ENCODE data around the gene ZMIZ1.

Gene ZMIZ1

DNA sequence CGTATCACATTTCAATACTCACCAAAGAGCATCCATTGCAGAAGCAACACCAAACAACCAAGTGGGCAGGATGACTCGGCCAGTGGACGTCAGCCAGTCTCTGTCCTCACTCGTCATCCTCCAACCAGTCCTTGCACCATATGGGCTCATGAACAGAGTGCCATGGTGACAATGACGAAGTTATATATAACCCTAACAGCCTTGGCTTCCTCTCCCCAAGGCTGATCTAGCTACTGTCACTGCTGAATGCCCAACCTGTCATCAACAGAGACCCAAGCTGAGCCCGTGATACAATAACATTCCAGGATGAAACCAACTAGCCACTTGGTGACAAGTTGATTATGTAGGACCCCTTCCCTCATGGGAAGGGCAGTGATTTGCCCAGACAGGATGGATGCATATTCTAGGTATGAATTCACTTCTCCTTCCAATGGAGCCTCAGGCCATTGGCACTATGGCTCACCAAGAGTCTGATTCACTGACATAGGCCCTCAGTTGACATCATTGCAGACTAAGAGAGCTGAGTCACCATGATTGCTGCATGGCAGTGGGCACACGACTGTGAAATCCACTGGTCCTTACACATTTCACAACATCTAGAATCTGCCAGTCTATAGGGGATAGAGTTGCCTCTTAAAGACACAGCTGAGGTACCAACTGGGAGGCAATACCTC, 252.2 kb downstream of the ZMIZ1 start (continued):
- TF ChIP-seq CTCF (tag by site-specific recombination; IDR thresholded peaks at IDR 0.05) (no peak), ZNF394 (tag by site-specific recombination; IDR thresholded peaks at IDR 0.05; ENCODE audit: borderline replicate concordance) (no peak), ZNF175 (tag by site-specific recombination; IDR thresholded peaks at IDR 0.05) (no peak), ZNF692 (tag by site-specific recombination; IDR thresholded peaks at IDR 0.05) (peak; percentile 39; the same call in 1 of the 2 replicates), OVOL3 (tag by site-specific recombination; IDR thresholded peaks at IDR 0.05) (no peak), ZNF529 (tag by site-specific recombination; IDR thresholded peaks at IDR 0.05; ENCODE audit: insufficient replicate concordance) (no peak), ZNF660 (tag by site-specific recombination; IDR thresholded peaks at IDR 0.05) (peak; percentile 77; the same call in 1 of the 2 replicates), ZNF335 (tag by site-specific recombination; conservative IDR thresholded peaks at IDR 0.05) (peak; percentile 42; the same call in 1 of the 2 replicates), ZBTB17 (tag by site-specific recombination; IDR thresholded peaks at IDR 0.05) (0 out of 2 replicates have a peak, but pooled peaks have one; percentile 24), YY1 (tag by site-specific recombination; IDR thresholded peaks at IDR 0.05) (no peak), ZNF510 (tag by site-specific recombination; IDR thresholded peaks at IDR 0.05; ENCODE audit: insufficient replicate concordance) (no peak), ZNF843 (tag by site-specific recombination; IDR thresholded peaks at IDR 0.05) (no peak), ZBTB10 (tag by site-specific recombination; IDR thresholded peaks at IDR 0.05) (no peak), ZNF747 (tag by site-specific recombination; IDR thresholded peaks at IDR 0.05) (no peak), ZNF629 (tag by site-specific recombination; IDR thresholded peaks at IDR 0.05) (peak; percentile 73), ZNF132 (tag by site-specific recombination; IDR thresholded peaks at IDR 0.05; ENCODE audit: borderline replicate concordance) (no peak), ZNF239 (tag by site-specific recombination; IDR thresholded peaks at IDR 0.05) (no peak), ZNF792 (tag by site-specific recombination; IDR thresholded peaks at IDR 0.05) (no peak)
- TF ChIP-seq, protein P1, sequence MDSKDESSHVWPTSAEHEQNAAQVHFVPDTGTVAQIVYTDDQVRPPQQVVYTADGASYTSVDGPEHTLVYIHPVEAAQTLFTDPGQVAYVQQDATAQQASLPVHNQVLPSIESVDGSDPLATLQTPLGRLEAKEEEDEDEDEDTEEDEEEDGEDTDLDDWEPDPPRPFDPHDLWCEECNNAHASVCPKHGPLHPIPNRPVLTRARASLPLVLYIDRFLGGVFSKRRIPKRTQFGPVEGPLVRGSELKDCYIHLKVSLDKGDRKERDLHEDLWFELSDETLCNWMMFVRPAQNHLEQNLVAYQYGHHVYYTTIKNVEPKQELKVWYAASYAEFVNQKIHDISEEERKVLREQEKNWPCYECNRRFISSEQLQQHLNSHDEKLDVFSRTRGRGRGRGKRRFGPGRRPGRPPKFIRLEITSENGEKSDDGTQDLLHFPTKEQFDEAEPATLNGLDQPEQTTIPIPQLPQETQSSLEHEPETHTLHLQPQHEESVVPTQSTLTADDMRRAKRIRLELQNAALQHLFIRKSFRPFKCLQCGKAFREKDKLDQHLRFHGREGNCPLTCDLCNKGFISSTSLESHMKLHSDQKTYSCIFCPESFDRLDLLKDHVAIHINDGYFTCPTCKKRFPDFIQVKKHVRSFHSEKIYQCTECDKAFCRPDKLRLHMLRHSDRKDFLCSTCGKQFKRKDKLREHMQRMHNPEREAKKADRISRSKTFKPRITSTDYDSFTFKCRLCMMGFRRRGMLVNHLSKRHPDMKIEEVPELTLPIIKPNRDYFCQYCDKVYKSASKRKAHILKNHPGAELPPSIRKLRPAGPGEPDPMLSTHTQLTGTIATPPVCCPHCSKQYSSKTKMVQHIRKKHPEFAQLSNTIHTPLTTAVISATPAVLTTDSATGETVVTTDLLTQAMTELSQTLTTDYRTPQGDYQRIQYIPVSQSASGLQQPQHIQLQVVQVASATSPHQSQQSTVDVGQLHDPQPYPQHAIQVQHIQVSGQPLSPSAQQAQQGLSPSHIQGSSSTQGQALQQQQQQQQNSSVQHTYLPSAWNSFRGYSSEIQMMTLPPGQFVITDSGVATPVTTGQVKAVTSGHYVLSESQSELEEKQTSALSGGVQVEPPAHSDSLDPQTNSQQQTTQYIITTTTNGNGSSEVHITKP (tag by site-specific recombination; IDR thresholded peaks at IDR 0.05): peak; percentile 19; the same call in 1 of the 2 replicates
- TF ChIP-seq, protein P2, sequence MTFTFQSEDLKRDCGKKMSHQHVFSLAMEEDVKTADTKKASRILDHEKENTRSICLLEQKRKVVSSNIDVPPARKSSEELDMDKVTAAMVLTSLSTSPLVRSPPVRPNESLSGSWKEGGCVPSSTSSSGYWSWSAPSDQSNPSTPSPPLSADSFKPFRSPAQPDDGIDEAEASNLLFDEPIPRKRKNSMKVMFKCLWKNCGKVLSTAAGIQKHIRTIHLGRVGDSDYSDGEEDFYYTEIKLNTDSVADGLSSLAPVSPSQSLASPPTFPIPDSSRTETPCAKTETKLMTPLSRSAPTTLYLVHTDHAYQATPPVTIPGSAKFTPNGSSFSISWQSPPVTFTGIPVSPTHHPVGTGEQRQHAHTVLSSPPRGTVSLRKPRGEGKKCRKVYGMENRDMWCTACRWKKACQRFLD (tag by site-specific recombination; IDR thresholded peaks at IDR 0.05): no peak

Data from HEK293 (cell line).